ENCODE data around the gene TBXA2R. TPM values are rescaled to one million over a fixed set of nuclear protein-coding genes. Genes with fewer than 3 reads are reported as not detected.
"Not testable (repeated sequence)": the region's sequence is repeated elsewhere in the genome, so short reads cannot be mapped to it uniquely, and the experiment has no call there.

Gene TBXA2R
- total RNA-seq, 4 donors from 2014 or later, result 0.20 to 4.2 (median 0.90) TPM

- 92 to 93% methylated on average over 14 of the region's 14 CpGs for WGBS, 2 donors
- DNase-seq (ENCODE audit: low spot score in 2 of 2), result no peak
- intact Hi-C loops (cut with DNase I; ENCODE audit: low total_unique reads), result no loop called here
- TF ChIP-seq CTCF (IDR thresholded peaks at IDR 0.05), result no peak
- no peak for TF ChIP-seq POLR2A (IDR thresholded peaks at IDR 0.05)
- H3K4me3 ChIP-seq (ENCODE audit: low read depth, poor library complexity, severe bottlenecking), result no peak overlapping the region
These were observed 45.7 kb upstream of the TBXA2R start for GRCh38 chr19:3652422-3652821.

- TF ChIP-seq CTCF (IDR thresholded peaks at IDR 0.05) (no peak), POLR2A (IDR thresholded peaks at IDR 0.05) (no peak)
- DNase-seq (ENCODE audit: low spot score in 2 of 2), result no peak
- intact Hi-C loops (cut with DNase I; ENCODE audit: low total_unique reads), result no loop called here
- 97 to 98% methylated on average over 33 of the region's 33 CpGs for WGBS, 2 donors
- H3K4me3 ChIP-seq (ENCODE audit: low read depth, poor library complexity, severe bottlenecking), result no peak overlapping the region
These were observed 45.0 kb upstream of the TBXA2R start for GRCh38 chr19:3651684-3652083.

GRCh38 chr19:3649888-3650287 lies 43.2 kb upstream of the TBXA2R start:
- 94 to 98% methylated on average over 11 to 16 of the region's 16 CpGs for WGBS, 2 donors
- DNase-seq (ENCODE audit: low spot score in 2 of 2), result no peak
- H3K4me3 ChIP-seq (ENCODE audit: low read depth, poor library complexity, severe bottlenecking), result no peak overlapping the region
- intact Hi-C loops (cut with DNase I; ENCODE audit: low total_unique reads), result no loop called here
- TF ChIP-seq CTCF (IDR thresholded peaks at IDR 0.05) (no peak), POLR2A (IDR thresholded peaks at IDR 0.05) (no peak)

- DNase-seq (ENCODE audit: low spot score in 2 of 2), result no peak
- TF ChIP-seq POLR2A (IDR thresholded peaks at IDR 0.05) (no peak), CTCF (IDR thresholded peaks at IDR 0.05) (no peak)
- no peak overlapping the region for H3K4me3 ChIP-seq (ENCODE audit: low read depth, poor library complexity, severe bottlenecking)
- intact Hi-C loops (cut with DNase I; ENCODE audit: low total_unique reads), result no loop called here
- 93 to 96% methylated on average over 16 to 25 of the region's 33 CpGs for WGBS, 2 donors
These were observed 41.6 kb upstream of the TBXA2R start for GRCh38 chr19:3648037-3648905.

GRCh38 chr19:3647102-3647501 lies 40.4 kb upstream of the TBXA2R start:
- intact Hi-C loops (cut with DNase I; ENCODE audit: low total_unique reads); DNase-seq (ENCODE audit: low spot score in 2 of 2): not testable (repeated sequence)
- 87 to 91% methylated on average over 5 of the region's 5 CpGs for WGBS, 2 donors

GRCh38 chr19:3646336-3647092 lies 39.8 kb upstream of the TBXA2R start:
- intact Hi-C loops (cut with DNase I; ENCODE audit: low total_unique reads), result no loop called here
- WGBS, 2 donors, result 84 to 90% methylated on average over 21 to 22 of the region's 23 CpGs
- DNase-seq (ENCODE audit: low spot score in 2 of 2), result no peak
- no peak overlapping the region for H3K4me3 ChIP-seq (ENCODE audit: low read depth, poor library complexity, severe bottlenecking)
- TF ChIP-seq CTCF (IDR thresholded peaks at IDR 0.05) (no peak), POLR2A (IDR thresholded peaks at IDR 0.05) (no peak)

More at GRCh38 chr19:3647102-3647501, 40.4 kb upstream of the TBXA2R start:
- H3K4me3 ChIP-seq (ENCODE audit: low read depth, poor library complexity, severe bottlenecking), result not testable (repeated sequence)
